GM18520 (cell line): ENCODE measurements around the gene GFPT1.
A peak's percentile ranks its signal among the peaks of the same experiment; 100 is the strongest.
"Not testable (repeated sequence)": the region's sequence is repeated elsewhere in the genome, so short reads cannot be mapped to it uniquely, and the experiment has no call there.

Experiments used
- ATAC-seq: cut with Tn5 transposase; IDR thresholded peaks from one replicate; pipeline ENCODE4 v1.9.1; 2021; ENCODE audit not compliant: unreplicated experiment

GFPT1 gene

DNA sequence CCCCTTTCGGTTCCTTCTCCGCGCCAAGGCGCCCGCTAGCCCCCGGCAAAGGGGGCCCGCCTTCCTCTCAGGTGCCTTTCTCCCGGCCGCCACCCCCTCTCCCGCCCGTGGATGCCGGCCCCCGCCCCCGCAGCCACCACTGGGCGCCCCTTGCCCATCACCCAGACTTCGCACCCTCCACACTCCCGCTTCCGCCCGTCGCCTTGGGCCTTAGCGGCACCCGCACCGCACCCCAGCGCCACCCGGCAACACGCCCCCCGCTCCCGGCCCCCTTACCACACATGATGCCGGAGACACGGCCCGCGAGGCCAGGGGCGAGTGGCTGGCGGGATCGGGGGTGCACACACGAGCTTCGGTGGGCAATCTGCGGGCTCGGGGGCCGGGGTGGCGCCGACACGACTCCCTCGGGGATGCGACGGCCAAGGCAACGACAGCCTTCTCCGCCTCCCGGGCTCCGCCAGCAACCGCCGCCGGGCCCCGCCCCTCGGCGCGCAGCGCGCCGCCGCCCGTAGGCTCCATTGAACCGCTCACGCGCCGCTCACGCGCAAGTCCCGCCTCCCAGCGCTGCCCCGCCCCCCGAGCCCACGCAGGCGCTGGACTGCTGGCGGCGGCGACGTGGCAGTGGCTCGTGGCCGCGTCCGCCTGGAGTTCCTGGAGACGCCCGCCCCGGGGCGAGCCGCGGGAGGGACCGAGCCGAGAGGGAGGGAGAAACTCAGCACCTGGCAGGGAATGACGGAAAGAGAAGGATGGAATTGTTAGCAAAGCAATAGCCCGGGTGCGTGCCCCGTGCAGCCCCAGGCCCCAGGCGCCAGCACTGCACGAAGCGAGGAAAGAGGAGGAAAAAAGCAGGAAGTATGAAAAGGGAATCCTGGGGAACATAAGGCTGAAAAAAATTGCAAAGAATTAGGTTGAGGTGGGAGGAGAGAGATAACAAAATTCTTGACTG, at the start of gene GFPT1:
TSS of gene GFPT1 (minus strand) at position 439 of the 946 bp plus-strand sequence. CDS start at position 283, 156 bp downstream.
- peak; percentile 95 for ATAC-seq

DNA sequence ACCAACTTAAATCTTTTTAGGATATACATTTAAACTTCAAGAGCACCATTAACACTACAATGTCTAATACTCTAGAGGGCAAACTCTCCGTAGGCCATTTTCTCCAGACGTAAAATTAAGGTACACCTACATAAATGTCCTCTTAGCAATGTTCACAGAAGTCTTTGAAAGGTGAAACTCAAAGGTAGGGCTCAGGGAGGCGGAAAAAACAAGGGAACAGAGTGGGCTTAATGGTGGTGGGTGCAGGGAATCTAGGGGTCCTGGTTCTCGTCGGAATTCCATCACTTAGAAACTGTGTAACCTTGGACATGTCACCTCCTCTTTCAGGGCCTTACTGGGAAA, 49.5 kb upstream of the GFPT1 start:
- ATAC-seq: no peak

DNA sequence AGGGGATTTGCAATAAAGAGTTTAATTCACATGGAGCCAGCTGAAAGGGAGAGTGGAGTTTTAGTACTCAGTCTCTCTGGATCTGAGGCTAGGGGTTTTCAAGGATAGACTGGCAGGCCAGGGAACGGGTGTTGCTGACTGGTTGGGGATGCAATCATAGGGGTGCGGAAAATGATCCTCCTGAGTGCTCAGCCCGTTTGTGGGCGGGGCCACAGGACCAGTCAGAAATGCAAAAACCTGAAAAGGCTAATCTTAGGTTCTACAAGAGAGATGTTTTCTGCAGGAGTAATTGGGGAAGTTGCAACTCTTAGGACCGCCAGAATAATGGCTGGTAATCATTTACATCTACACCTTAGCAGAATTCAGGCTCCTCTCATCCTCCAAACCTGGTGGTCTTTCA, 47.7 kb upstream of the GFPT1 start:
- ATAC-seq: no peak

DNA sequence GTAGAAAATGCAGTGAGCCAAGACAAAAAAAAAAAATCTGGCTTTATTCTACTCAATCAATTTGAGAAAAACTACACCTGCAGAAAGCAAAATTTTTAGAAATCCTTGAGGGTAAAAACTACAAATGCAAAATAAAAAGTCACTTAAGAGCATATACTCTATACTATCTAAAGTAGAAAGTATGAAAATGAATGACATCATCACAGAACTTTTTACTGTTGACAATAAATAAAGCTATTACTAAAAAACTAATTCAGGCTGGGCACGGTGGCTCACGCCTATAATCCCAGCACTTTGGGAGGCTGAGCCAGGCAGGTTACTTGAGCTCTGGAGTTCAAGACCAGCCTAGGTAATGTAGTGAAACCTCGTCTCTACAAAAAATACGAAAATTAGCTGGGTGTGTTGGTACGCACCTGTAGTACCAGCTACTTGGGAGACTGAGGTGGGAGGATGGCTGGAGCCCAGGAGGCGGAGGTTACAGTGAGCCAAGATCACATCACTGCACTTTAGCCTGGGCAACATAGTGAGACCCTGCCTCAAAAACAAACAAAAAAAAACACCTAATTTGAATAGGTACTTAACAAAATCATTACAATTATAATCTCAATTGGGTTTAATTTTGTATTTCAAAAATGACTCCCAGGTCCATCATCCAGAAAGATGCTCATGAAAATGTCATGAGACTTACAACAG, 42.6 kb upstream of the GFPT1 start:
- ATAC-seq: no peak

DNA sequence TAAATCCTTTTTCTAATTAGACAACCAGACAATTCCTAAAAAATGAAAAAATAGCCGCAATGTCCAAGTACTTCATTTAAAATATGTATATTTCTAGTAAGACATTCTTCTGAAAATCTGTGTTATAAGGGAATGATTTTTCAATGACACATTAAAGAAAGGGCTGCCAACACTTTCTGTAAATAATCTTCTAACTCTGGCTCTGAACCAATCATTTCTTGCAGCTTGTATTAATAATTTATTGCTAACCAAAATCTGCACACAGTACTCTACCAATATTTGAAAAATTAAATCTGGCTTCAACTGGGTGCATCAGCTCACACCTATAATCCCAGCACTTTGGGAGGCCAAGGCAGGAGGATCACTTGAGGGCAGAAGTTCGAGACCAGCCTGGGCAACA, 42.0 kb upstream of the GFPT1 start:
- no peak for ATAC-seq

DNA sequence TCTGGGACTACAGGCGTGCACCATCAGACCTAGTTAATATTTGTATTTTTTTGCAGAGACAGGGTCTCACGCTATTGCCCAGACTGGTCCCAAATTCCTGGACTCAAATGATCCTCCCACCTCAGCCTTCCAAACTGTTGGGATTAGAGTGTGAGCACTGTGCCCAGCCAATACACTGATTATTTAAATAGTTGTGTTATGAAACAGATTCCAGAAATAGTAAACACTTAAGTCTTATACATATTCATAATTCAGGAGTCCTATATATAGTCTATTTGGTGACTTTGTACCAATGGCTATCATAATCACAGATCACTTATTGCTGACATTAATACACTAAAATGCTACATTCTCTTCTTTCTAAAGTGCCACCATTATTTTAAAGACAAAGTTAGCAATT, 37.4 kb upstream of the GFPT1 start:
- ATAC-seq: no peak

DNA sequence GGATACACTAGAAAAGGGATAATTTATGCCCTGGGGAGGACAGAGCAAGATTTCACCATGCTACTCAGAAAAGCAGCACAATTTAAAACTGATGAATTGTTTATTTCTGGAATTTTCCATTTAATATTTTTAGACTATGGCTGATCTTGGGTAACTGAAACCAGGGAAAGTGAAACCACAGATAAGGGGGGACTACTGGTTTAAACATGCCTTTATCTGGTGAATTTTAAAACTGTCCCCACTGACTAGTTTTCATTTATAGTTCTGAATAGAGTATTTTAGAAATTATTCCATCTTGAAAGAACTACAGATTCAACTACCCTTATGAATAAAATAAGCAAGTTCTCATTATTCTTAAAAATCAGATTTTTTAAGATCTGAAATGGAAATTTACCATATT, 35.2 kb upstream of the GFPT1 start:
- no peak for ATAC-seq

DNA sequence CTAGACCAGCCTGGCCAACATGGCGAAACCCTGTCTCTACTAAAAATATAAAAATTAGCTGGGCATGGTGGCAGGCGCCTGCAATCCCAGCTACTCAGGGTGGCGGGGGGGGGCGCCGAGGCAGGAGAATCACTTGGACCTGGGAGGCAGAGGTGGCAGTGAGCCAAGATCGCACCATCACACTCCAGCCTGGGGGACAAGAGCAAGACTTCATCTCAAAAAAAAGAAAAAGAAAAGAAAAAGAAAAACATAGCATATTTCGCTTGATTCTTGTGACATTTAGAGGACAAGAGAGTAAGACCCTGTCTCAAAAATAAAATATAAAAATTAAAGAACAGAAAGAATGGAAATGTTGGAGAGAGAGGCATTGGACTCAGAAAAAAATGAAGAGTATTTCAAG, 32.1 kb upstream of the GFPT1 start:
- ATAC-seq: not testable (repeated sequence)

DNA sequence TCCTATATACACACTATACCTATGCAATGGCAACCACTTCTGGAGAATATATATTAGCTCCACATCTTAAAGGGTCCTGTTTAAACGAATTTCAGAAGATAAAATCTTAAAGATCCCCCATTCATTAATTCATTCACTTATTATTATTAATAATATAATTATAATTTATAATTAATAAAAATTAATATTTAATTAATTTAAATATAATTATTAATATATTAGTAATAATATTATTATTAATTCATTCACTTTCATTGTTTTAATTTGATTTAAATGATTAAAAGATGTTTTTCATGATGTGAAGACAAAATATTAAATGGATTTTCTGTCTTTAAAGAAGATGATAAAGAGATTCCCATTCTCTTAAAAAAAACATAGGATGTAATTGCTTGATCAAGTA, 29.1 kb upstream of the GFPT1 start:
- no peak for ATAC-seq

DNA sequence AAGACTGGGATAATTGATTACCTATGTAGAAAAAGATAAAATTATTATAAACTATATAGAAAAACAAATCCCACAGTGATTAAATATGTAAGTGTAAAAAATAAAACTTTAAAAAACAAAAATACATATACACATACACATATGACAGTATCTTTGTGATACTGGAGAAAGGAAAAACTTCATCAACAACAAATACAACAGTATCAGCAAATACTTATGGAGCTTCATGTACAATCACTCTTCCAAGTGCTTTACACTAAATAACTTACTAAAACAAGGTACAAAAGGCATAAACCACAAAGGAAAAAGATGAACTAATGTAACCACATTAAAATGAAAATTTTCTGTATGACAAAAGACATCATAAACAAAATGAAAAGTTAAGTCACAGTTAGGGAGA, 24.1 kb upstream of the GFPT1 start:
- no peak for ATAC-seq

DNA sequence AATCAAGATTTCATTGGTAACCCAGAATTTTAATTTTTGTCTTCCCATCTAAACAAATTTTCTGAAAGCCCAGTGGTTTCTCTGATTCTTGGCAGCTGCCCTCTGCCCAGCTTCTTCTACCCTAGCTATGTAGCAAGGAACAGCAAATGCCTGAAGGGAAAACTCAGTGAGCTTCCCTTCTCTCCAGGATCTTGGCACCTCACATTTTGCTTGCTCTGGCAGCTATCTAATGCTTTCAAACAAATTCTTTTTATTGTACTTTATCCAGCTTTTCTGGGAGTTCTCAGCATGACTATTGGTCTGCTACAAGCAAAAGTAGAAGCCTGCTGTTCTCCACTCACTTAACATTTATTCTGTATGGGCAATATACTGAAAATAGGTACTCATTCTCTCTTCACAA, 18.3 kb upstream of the GFPT1 start:
- no peak for ATAC-seq

DNA sequence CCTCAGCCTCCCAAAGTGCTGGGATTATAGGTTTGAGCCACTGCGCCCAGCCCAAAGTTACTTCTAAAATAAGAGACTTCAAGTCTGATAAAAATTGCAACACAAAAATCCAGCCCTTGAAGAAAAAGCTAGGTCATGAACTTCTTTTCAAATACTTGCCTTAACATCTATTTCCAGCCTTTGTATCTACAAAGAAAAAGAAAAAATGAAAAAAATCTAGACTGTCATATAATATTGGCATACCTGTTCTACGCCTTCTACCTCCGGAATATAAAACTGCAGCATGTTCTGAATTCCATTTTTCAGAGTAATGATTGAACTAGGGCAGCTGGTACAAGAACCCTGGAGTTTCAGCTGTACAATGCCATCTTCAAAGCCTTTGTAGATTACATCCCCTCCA, 13.1 kb upstream of the GFPT1 start:
- ATAC-seq: no peak

DNA sequence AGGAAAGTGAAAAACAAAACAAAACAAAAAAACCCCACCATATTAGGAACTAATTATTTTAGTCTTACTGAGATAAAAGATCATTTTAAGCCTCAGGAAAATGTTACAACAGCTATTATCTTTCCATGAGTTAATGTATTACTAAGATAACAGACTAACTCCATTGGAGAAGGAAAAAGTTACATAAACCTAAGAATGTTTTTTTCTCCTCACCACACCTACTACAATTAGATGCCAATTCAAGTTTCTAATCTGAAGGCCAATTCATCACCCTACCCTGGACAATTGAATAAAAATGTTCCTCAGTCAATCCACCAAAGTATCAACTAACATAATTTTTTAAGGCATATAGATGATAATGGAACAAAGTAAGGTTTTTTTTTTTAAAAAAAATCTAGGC, 10.2 kb upstream of the GFPT1 start:
- ATAC-seq: no peak

DNA sequence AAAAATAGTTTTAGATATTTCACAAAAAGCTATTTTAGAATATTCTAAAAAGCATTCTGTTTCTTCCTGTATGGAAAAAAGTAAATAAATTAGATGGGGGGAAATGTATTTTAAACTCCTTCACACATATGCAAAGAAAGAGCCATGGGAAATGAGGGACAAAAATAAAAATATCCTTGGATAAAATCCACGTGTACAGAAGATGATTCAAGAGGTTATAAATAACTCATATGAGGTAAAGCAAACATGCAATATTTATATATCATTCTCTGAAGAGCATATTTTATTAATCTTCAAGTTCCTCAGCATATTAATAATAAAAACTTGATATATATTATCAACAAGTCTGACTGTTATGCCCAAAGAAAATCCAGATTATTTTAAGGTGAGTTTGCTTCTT, 8.8 kb upstream of the GFPT1 start:
- no peak for ATAC-seq

DNA sequence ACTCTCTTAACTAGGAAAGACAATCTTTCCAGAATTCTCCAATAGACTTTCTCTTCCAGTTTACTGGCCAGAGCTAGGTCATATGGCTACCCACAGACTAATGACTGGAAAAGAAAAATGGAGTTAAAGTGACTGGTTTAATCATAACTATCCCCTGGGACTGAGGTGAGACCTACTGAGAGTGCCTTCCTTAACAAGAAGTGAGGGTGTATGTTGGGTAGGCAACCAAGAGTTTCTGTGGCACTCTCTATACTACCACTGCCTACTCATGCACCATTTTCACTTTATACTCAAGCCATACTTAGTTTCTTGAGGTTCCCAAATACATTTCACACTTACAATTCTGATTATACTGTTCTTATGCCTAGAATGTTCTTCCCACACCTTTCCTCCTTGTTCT, 6.9 kb upstream of the GFPT1 start:
- no peak for ATAC-seq

DNA sequence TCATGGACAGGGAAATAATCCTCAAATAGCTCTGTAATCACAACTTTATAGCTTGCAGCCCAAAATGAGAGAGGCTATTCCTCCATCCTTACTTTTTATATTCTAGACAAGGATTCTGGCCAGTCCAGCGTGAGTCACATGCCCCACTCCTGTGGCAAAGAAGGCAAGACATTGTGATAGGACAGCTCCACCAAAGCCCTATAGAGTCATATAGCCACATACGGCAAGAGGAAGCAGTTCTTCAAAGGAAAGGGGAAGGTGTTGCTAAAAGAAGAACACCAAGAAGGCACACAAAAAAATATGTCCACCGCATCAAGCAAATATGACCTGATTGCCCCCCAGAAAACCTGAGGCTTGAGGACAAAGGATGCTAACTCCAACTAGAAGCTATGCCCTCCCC, 3.4 kb upstream of the GFPT1 start:
- no peak for ATAC-seq

DNA sequence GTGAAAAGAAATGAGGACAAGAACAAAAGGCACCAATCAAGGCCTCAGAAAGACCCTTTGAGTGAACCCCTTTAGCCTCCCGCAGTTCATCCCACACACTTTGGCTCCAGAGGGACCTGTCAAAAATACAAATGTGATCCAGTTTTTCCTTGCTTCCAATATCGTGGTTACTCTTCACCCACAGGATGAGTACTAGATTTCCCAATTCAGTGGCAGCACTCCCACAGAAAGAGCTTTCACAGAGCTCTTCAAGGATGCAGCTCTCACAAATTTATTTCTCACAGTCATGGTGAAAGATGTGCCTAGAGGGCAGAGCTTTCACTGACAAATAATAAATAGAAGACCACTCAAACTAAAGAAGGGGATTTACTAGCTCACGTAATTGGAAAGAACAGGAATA, 3.0 kb upstream of the GFPT1 start:
- no peak for ATAC-seq

DNA sequence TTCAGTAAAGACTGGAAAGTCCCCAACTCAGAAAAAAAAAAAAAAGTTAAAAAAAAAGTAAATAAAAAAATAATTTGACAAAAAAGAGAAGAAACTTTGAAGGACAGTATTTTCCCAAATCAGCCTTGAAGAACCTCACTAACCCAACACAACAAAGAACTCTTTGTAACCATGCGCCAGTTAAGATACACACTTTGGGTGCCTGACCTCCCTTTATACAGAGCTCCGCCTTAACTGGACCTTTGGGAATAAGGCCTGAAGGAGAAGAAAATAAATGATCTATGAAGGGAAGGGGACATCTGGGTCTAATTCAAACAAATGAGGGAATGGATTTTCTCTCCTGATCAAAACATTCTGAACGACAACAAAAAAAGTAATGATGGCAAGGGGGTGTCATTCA, 2.2 kb upstream of the GFPT1 start:
- no peak for ATAC-seq

DNA sequence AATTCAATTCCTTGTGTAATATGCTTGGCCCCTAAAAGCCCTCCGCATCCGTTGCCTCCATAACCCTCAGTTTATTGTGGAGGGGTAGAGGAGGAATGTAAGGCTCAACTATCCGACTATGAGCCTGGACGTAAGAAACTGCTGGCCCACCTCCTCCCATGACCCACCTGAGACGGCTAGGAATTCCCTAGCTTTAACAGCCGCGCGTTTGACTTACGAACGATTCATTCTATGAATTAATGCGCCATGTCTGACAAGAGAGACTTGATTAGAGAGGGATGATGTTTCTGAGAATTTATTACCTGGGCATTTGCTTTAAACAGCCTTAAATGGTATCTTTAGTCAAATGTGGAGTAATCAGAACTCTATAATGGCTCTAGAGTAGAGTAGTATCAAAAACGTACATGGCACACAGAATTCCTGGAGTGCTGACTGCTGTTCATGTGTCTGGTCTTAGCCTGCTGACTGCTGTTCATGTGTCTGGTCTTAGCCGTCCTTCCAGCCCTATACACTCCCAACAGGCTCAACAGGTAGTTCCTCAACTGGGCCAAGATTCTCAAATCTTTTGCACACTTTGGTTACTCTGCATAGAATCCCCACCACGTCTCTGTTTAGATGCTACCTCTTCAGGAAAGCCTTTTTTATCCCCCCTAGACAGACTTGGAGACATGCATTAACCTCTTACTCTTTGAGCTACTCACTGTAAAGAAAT, 899 bp upstream of the GFPT1 start:
- no peak for ATAC-seq

DNA sequence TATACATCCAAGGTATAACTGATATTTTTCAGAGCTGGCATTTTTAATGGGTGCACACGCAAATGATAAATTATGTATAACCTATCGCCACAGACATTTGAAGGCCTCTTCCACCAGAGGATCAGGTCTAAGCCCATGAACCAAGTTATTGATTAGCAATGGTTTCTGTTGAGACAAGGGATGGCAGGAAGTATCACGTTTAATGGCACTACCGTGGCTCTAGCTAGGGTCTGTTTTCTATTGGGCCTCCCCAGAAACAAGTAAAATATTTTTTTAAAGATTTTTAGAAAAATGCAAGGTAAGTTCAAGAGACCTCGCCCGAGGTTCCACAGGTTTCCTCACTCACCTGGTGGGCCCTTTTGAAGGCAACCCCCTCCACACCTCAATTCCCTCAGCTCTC, 667 bp downstream of the GFPT1 start:
- no peak for ATAC-seq

DNA sequence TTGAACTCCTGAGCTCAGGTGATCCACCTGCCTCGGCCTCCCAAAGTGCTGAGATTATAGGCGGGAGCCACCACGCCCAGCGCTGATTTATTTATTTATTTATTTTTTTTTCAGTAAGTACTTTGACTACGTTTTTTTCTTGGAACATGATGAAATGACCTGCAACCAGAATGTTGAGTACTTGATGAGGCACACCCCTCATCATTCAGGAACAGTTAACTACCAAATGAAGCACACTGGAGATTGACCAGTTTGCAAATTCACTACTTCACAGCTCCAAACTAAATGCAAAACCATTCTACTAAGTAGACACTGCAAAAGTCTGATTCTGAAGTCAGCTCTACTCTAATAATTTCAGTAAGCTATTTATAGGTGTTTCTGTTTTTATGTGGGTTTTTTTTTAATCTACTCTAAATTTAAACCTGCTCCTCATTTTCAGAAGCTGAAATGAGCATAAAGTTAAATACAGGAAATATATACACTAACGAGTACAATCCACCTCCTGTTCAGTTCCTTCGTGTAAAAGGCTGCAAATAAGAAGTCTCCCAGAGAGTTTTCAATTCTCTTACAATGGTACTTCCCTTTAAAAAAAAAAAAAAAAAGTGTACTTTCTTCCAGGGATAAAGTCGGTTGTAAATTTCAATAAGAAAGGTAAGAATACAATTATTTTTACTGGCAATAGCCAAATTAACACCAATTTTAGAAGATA, 1.4 kb downstream of the GFPT1 start:
- no peak for ATAC-seq
